ENCODE data around the gene CDH23.

CDH23 gene

GRCh38 chr10:71812016-71812912 is 415.5 kb downstream of the CDH23 start:
- peak; percentile 66 for DNase-seq

DNA sequence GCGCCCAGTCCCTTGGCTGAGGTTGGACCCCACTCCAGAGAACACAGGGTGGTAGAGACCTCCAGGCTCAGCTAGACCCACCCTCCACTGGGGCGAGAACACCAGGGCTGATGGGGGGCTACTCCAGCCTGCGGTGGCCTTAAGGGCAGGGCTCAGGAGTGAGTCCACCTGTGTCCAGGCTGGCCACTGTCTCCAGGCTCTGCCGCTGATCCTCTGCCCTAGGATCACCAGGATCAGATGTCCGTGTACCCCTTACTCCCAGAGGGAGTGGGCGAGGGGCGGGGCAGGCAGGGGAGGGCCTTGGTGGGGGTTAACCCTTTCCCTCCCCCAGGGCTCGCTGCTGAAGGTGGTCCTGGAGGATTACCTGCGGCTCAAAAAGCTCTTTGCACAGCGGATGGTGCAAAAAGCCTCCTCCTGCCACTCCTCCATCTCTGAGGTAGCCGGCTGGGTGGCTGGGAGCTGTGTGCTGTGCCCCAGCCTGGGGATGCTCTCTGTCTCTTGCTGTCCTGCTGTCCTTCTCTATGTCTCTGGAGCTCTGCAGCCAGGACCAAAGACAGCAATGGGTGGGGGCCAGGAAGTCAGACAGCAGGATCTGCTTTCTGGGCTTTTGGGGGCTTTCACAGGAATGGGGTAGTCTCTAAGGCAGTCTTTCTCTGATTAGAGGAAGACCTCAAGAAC is 416.3 kb downstream of the CDH23 start:
- DNase-seq: no peak

GRCh38 chr10:71814922-71815411 is 418.2 kb downstream of the CDH23 start:
- DNase-seq: no peak

DNA sequence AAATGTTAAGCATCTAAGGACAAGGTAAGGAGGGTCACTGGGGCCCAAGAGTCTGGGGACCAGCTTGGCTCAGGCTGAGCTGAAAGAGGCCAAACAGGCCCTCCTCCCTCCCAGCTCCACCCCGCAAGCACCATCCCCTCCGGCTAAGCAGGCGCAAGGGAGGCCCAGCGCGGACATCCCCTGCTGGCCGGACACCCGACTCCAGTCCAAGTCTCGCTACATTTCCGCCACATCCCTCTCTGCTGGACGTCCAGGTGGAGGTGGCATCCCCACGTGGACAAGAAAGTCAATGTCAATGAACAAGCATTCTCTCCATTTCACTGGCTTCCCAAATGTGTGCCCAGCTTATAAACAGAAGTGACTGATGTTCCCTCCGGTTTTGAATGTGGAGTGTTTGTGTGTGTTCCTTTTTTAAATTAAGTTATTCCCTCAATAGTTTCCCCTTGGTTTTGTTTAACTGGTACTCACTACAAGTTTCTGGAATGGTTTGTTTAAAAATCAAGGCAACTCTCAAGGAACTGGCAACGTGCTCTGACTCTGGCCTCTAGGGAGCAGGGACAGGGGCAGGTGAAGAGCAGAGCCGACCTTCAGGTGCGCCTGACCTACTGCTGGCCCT is 418.9 kb downstream of the CDH23 start:
- no peak for DNase-seq

DNA sequence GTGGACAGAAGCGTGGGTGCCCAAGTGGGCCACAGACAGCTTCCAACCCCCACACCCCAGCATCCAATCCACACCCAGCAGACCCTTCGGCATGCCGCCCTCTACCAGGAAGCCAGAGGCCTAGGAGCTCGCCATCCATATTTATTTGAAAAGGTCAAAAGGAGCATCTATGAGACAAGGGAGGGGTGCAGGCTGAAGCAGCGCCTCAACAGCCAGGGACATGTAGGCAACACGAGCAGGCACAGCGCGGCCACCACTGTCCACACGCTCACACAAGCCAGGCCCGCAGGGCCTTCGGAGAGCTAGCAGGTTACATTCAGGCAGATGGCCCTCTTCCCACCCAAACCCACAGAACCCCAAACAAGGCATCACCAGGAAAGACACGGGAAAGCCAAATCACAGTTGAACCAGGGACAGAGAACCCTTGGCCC is 419.7 kb downstream of the CDH23 start:
- DNase-seq: no peak

DNA sequence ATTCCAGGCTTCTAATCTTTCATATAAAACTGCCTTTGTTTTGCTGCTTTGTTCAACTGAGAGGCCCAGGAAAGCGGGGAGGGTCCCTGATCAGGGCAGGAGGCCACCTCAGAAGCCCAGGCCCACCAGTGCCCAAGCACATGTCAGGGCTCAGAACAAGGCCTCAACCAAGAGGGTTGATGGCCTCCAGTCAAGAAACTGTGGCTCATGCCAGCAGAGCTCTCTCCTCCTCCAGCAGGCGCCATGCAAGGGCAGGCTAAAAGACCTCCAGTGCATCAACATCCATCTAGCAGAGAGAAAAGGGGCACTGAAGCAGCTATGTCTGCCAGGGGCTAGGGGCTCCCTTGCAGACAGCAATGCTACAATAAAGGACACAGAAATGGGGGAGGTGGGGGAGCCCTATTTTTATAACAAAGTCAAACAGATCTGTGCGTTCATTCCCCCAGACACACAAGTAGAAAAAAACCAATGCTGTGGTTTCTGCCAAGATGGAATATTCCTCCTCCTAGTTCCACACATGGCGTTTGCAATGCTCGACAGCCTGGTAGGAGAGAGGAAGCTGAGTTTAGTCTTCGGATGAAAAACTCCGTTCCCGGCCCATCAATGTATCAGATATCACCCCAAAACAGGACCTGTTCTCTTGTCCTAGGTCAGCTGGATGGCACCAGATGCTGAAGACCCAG is 420.4 kb downstream of the CDH23 start:
- DNase-seq: no peak

GRCh38 chr10:71817831-71818655 is 421.3 kb downstream of the CDH23 start:
- no peak for DNase-seq

- no peak for DNase-seq
These were observed 422.0 kb downstream of the CDH23 start for GRCh38 chr10:71818674-71819260.

DNA sequence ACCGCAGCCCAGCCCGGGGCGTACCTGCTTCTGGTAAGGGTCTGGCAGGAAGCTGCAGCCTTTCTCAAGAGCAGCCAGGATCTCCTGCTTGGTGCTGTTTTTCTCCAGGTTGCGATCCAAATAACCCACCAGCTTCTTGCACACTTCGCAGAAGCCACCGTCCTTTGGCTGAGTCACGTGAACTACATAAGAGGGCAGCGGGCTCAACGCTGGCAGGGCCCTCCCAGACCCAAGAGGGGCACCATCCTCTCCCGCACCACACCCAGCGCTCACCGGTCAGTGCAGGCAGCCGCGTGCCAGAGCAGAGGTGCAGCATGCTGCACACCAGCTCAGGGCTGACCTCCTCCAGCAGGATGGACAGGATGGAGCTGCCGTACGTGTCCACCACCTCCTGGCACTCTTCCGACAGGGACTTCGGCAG is 422.7 kb downstream of the CDH23 start:
- no peak for DNase-seq

GRCh38 chr10:71819985-71820384 is 423.3 kb downstream of the CDH23 start:
- DNase-seq: no peak

GRCh38 chr10:71820966-71821365 is 424.2 kb downstream of the CDH23 start:
- no peak for DNase-seq

DNA sequence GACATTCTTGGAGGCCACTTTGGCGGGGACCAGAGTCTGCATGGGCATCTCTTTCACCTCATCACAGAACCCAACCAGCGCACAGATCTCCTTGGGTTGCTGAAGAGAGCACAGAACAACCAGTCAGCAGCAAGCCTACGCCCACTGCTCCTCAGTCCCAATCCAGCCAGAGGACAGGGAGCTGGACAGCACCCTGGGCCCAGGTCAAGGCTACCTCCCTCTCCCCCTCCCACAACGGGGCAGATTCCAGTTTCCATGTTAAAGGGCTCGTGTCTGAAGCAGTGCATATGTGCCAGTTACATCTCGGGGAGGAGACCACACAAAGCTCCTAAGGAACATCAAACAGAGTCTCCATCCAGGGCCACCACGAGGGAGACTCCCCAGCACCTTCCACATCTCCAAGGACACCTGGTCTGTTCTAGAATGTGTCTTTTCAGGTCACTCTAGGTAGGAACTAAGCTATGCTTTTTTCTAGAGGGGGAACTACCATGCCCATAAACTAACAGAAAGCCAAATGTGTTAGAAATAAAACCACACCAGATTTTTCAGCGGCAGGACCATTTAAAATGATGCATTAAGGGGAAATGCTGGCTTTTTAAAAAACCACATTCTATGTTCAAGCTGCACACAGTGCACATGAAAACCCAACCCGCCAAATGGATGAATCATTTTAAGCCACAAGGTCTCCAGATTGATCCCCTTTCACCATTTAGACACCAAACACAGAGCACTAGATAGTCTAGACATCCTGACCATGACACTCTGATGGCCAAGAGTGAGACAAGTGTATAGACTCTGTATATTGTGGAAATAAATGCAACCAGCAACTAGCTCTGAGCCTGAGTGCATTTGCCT is 425.4 kb downstream of the CDH23 start:
- DNase-seq: no peak

- DNase-seq: no peak
These were observed 426.6 kb downstream of the CDH23 start for GRCh38 chr10:71823356-71823755.

DNA sequence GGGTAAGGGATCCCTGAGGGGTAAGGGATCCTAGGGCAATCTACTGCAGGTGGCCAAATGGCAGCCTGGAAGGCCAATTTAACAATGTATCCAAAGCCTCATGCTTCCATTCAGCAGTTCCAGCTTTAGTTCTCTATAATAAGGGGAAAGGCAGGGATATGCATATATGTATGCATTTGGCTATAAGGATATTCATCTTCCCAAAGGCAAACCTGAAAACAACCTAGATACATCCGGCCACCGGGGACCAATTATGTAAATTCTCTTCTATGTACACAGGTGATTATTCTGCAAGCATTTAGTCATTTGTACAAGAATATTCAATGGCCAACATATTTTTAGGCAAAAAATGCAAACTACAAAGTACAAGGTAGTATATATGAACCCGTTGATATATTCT is 427.6 kb downstream of the CDH23 start:
- no peak for DNase-seq

DNA sequence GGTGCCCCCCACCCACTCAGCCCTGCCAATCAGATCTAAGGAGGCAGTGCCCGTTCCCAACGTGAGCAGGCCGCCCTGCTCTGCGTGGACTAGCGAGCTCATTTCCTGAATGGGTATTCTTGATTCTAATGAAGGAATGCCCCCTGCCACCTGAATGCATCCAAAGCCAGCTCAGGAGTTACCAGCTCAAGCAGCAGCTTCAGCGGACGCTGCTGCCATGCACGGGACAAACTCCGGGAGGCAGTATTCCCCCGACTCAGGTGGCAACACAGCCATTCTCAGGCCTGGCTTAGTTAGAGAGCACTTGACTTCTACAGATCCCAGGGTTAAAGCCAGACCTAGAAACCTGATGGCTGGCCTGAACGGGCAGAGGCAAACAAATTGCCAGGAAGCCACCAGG is 428.5 kb downstream of the CDH23 start:
- no peak for DNase-seq

DNA sequence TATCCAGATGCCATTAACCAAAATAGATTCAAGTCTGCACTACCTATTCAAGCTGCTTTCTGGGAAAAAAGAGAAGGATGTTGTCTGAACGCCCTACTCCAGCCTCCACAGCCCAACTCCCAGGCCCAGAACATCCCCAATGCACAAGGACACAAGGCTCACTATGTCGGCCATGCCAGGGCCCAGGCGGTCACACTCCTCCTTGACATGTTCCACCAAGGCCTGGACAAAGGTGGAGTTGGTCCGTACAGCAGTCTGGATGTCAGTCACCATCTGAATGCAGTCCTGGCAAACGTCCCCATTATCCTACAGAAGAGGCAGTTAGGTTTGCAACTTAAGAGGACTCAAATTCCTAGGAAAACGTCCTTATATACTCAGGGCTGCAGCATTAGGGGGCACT is 431.1 kb downstream of the CDH23 start:
- DNase-seq: no peak

GRCh38 chr10:71828702-71829101 is 432.0 kb downstream of the CDH23 start:
- no peak for DNase-seq

- no peak for DNase-seq
These were observed 432.5 kb downstream of the CDH23 start for GRCh38 chr10:71829171-71829570.

- DNase-seq: no peak
These were observed 433.2 kb downstream of the CDH23 start for GRCh38 chr10:71829896-71830295.

DNA sequence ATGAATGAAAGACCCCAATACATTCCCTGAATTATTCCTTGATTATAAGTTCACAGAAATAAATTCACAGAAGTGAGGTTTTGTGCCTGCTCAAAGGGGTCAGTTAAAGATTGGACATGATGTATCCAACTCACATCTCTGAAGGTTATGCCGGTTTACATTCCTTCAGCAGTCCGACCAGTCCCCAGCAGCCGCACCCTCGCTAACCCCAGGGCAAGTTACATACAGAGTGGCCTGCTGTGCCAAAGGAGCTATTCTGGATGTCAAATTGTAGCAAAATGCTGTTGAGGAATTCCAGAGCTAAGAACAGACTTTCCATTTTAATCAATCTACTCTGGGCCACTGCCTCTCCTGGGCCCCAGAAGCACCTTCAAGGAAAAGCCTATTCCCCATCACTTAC is 434.0 kb downstream of the CDH23 start:
- DNase-seq: no peak
